GM19099 (cell line): Measurements from ENCODE around the gene OPN5.

Source experiments
- POLR2A ChIP-seq: IDR thresholded peaks from 3 replicates; pipeline ENCODE4 v1.6.1; 2011; ENCODE audit warnings: low read depth; ENCODE audit not compliant: insufficient read length; ENCODE audit errors: extremely low read depth

Gene OPN5

GRCh38 chr6:47773005-47773404 lies 8.8 kb upstream of the OPN5 start:
- no peak for TF ChIP-seq POLR2A

- TF ChIP-seq POLR2A: no peak
Measured at GRCh38 chr6:47780510-47781356, 1.1 kb upstream of the OPN5 start.

GRCh38 chr6:47785182-47785581 lies 3.4 kb downstream of the OPN5 start:
- no peak for TF ChIP-seq POLR2A

- TF ChIP-seq POLR2A: no peak
Measured at GRCh38 chr6:47787620-47788497, 6.0 kb downstream of the OPN5 start.

GRCh38 chr6:47788498-47788884 lies 6.7 kb downstream of the OPN5 start:
- TF ChIP-seq POLR2A: no peak

GRCh38 chr6:47789553-47789952 lies 7.7 kb downstream of the OPN5 start:
- no peak for TF ChIP-seq POLR2A

- TF ChIP-seq POLR2A: no peak
Measured at GRCh38 chr6:47792216-47792733, 10.4 kb downstream of the OPN5 start.

GRCh38 chr6:47794577-47795135 lies 12.8 kb downstream of the OPN5 start:
- no peak for TF ChIP-seq POLR2A

GRCh38 chr6:47801984-47802383 lies 20.2 kb downstream of the OPN5 start:
- no peak for TF ChIP-seq POLR2A

GRCh38 chr6:47804821-47805220 lies 23.0 kb downstream of the OPN5 start:
- no peak for TF ChIP-seq POLR2A

- TF ChIP-seq POLR2A: no peak
Measured at GRCh38 chr6:47809873-47810272, 28.0 kb downstream of the OPN5 start.

GRCh38 chr6:47810885-47811284 lies 29.1 kb downstream of the OPN5 start:
- TF ChIP-seq POLR2A: no peak

- TF ChIP-seq POLR2A: no peak
Measured at GRCh38 chr6:47811443-47811842, 29.6 kb downstream of the OPN5 start.

GRCh38 chr6:47817749-47818148 lies 35.9 kb downstream of the OPN5 start:
- TF ChIP-seq POLR2A: no peak

GRCh38 chr6:47819461-47819860 lies 37.6 kb downstream of the OPN5 start:
- no peak for TF ChIP-seq POLR2A
